Measurements from ENCODE around the gene BMPR1A.

BMPR1A gene

GRCh38 chr10:86904600-86904999 is 148.2 kb downstream of the BMPR1A start:
- H3K4me3 ChIP-seq (ENCODE audit: low read depth, low read length) = no peak overlapping the region
- no peak for TF ChIP-seq CTCF (IDR thresholded peaks at IDR 0.05; ENCODE audit: low read depth, low read length, missing control alignments)
- in situ Hi-C loops (cut with HindIII; ENCODE audit: low sequenced_read_pairs) = no loop called here
- DNase-seq (ENCODE audit: low read depth) = no peak

GRCh38 chr10:86905429-86905828 is 149.0 kb downstream of the BMPR1A start:
- no peak for TF ChIP-seq CTCF (IDR thresholded peaks at IDR 0.05; ENCODE audit: low read depth, low read length, missing control alignments)
- in situ Hi-C loops (cut with HindIII; ENCODE audit: low sequenced_read_pairs) = no loop called here
- H3K4me3 ChIP-seq (ENCODE audit: low read depth, low read length) = no peak overlapping the region
- no peak for DNase-seq (ENCODE audit: low read depth)

GRCh38 chr10:86914734-86915133 is 158.3 kb downstream of the BMPR1A start:
- TF ChIP-seq CTCF (IDR thresholded peaks at IDR 0.05; ENCODE audit: low read depth, low read length, missing control alignments) = no peak
- in situ Hi-C loops (cut with HindIII; ENCODE audit: low sequenced_read_pairs) = no loop called here
- no peak overlapping the region for H3K4me3 ChIP-seq (ENCODE audit: low read depth, low read length)
- DNase-seq (ENCODE audit: low read depth) = no peak

- H3K4me3 ChIP-seq (ENCODE audit: low read depth, low read length) = no peak overlapping the region
- DNase-seq (ENCODE audit: low read depth) = no peak
- in situ Hi-C loops (cut with HindIII; ENCODE audit: low sequenced_read_pairs) = no loop called here
- no peak for TF ChIP-seq CTCF (IDR thresholded peaks at IDR 0.05; ENCODE audit: low read depth, low read length, missing control alignments)
Measured at GRCh38 chr10:86918022-86918471, 161.6 kb downstream of the BMPR1A start.

- no peak for DNase-seq (ENCODE audit: low read depth)
- no peak for TF ChIP-seq CTCF (IDR thresholded peaks at IDR 0.05; ENCODE audit: low read depth, low read length, missing control alignments)
- no peak overlapping the region for H3K4me3 ChIP-seq (ENCODE audit: low read depth, low read length)
- in situ Hi-C loops (cut with HindIII; ENCODE audit: low sequenced_read_pairs) = no loop called here
Measured at GRCh38 chr10:86922553-86922961, 166.1 kb downstream of the BMPR1A start.

GRCh38 chr10:86929468-86930380 is 173.3 kb downstream of the BMPR1A start:
- in situ Hi-C loops (cut with HindIII; ENCODE audit: low sequenced_read_pairs) = no loop called here
- no peak for TF ChIP-seq CTCF (IDR thresholded peaks at IDR 0.05; ENCODE audit: low read depth, low read length, missing control alignments)
- no peak overlapping the region for H3K4me3 ChIP-seq (ENCODE audit: low read depth, low read length)
- DNase-seq (ENCODE audit: low read depth) = no peak
